K562 treated with DMSO at 1 percent for 48 hours (cell line): ENCODE results near the gene CTAG1B. TPM values are rescaled to one million over a fixed set of nuclear protein-coding genes. Genes with fewer than 3 reads are reported as not detected.

Experiments
- total RNA-seq: library from RNA; unstranded; fragments of 300-600 nt; gene quantifications from 2 replicates; pipeline ENCODE4 v1.2.3, GENCODE V29; 2022; ENCODE audit warnings: low replicate concordance; ENCODE audit errors: extremely low read depth

CTAG1B gene
- not detected in 2 replicates for total RNA-seq

GRCh38 chrX:154619182-154619581, at the start of gene CTAG1B:
Gene CTAG1B, minus strand, starts transcription at chrX:154619282. Its CDS starts 64 bp downstream, at chrX:154619218.

GRCh38 chrX:154653413-154653812, 34.3 kb upstream of the CTAG1B start, which contains the start of gene CTAG2:
Gene CTAG2, minus strand, starts transcription at chrX:154653579. Its CDS starts 64 bp downstream, at chrX:154653515.

GRCh38 chrX:154584585-154585183, 34.4 kb downstream of the CTAG1B start, which contains the start of gene CTAG1A:
Gene CTAG1A, plus strand, starts transcription at chrX:154585133. Its CDS starts 74 bp downstream, at chrX:154585207.

Other genes starting within 250 kb of the CTAG1B start
- gene FLNA, start 244.6 kb downstream of the CTAG1B start, total RNA-seq, result 349 TPM in 1 of 2 replicates, not detected in the other
- not detected in 2 replicates for gene EMD, start 240.0 kb downstream of the CTAG1B start, total RNA-seq
- 7,940 and 9,888 TPM in 2 replicates for gene RPL10, start 220.9 kb downstream of the CTAG1B start, total RNA-seq
- gene DNASE1L1, start 210.0 kb downstream of the CTAG1B start, total RNA-seq, result not detected in 2 replicates
- not detected in 2 replicates for gene TAFAZZIN, start 207.7 kb downstream of the CTAG1B start, total RNA-seq
- gene ATP6AP1, start 190.6 kb downstream of the CTAG1B start, total RNA-seq, result 191 TPM in 1 of 2 replicates, not detected in the other
- gene GDI1, start 182.1 kb downstream of the CTAG1B start, total RNA-seq, result not detected in 2 replicates
- 772 TPM in 1 of 2 replicates, not detected in the other for gene FAM50A, start 175.1 kb downstream of the CTAG1B start, total RNA-seq
- not detected in 2 replicates for gene PLXNA3, start 161.0 kb downstream of the CTAG1B start, total RNA-seq
- gene LAGE3, start 140.0 kb downstream of the CTAG1B start, total RNA-seq, result 555 TPM in 1 of 2 replicates, not detected in the other
- not detected in 2 replicates for gene UBL4A, start 132.7 kb downstream of the CTAG1B start, total RNA-seq
- gene SLC10A3, start 128.7 kb downstream of the CTAG1B start, total RNA-seq, result not detected in 2 replicates
- not detected in 2 replicates for gene FAM3A, start 103.0 kb downstream of the CTAG1B start, total RNA-seq
- 530 TPM in 1 of 2 replicates, not detected in the other for gene G6PD, start 72.4 kb downstream of the CTAG1B start, total RNA-seq
- gene IKBKG, start 71.7 kb downstream of the CTAG1B start, total RNA-seq, result 340 TPM in 1 of 2 replicates, not detected in the other
- not detected in 2 replicates for gene CTAG1A, start 34.1 kb downstream of the CTAG1B start, total RNA-seq
- not detected in 2 replicates for gene CTAG2, start 34.3 kb upstream of the CTAG1B start, total RNA-seq
- gene GAB3, start 131.8 kb upstream of the CTAG1B start, total RNA-seq, result not detected in 2 replicates
- gene DKC1, start 143.6 kb upstream of the CTAG1B start, total RNA-seq, result not detected in 2 replicates
- gene MPP1, start 186.2 kb upstream of the CTAG1B start, total RNA-seq, result not detected in 2 replicates
- gene SMIM9, start 215.4 kb upstream of the CTAG1B start, total RNA-seq, result not detected in 2 replicates